ENCODE results near the gene CDYL2. TPM values are rescaled to one million over a fixed set of nuclear protein-coding genes. Genes with fewer than 3 reads are reported as not detected.
"Not testable (repeated sequence)": the region's sequence is repeated elsewhere in the genome, so short reads cannot be mapped to it uniquely, and the experiment has no call there.

CDYL2 gene
- total RNA-seq, 1 donor from 2014 or later, result 5.4 TPM

- no peak overlapping the region for H3K4me3 ChIP-seq (ENCODE audit: low read depth, low read length)
- TF ChIP-seq CTCF (conservative IDR thresholded peaks at IDR 0.05; ENCODE audit: low read depth, low read length), result no peak
- DNase-seq (ENCODE audit: low read depth), result no peak
Measured at GRCh38 chr16:80741724-80742123, 62.7 kb downstream of the CDYL2 start.

- DNase-seq (ENCODE audit: low read depth), result no peak
- H3K4me3 ChIP-seq (ENCODE audit: low read depth, low read length), result no peak overlapping the region
- no peak for TF ChIP-seq CTCF (conservative IDR thresholded peaks at IDR 0.05; ENCODE audit: low read depth, low read length)
Measured at GRCh38 chr16:80739523-80739922, 64.9 kb downstream of the CDYL2 start.

- no peak overlapping the region for H3K4me3 ChIP-seq (ENCODE audit: low read depth, low read length)
- TF ChIP-seq CTCF (conservative IDR thresholded peaks at IDR 0.05; ENCODE audit: low read depth, low read length), result no peak
- DNase-seq (ENCODE audit: low read depth), result no peak
Measured at GRCh38 chr16:80738521-80738920, 65.9 kb downstream of the CDYL2 start.

GRCh38 chr16:80735846-80736245 is 68.6 kb downstream of the CDYL2 start:
- DNase-seq (ENCODE audit: low read depth), result no peak
- no peak for TF ChIP-seq CTCF (conservative IDR thresholded peaks at IDR 0.05; ENCODE audit: low read depth, low read length)
- H3K4me3 ChIP-seq (ENCODE audit: low read depth, low read length), result no peak overlapping the region

GRCh38 chr16:80733407-80733806 is 71.0 kb downstream of the CDYL2 start:
- TF ChIP-seq CTCF (conservative IDR thresholded peaks at IDR 0.05; ENCODE audit: low read depth, low read length), result no peak
- no peak overlapping the region for H3K4me3 ChIP-seq (ENCODE audit: low read depth, low read length)
- DNase-seq (ENCODE audit: low read depth), result no peak

GRCh38 chr16:80731915-80732314 is 72.5 kb downstream of the CDYL2 start:
- DNase-seq (ENCODE audit: low read depth), result no peak
- TF ChIP-seq CTCF (conservative IDR thresholded peaks at IDR 0.05; ENCODE audit: low read depth, low read length), result no peak
- no peak overlapping the region for H3K4me3 ChIP-seq (ENCODE audit: low read depth, low read length)

- not testable (repeated sequence) for DNase-seq (ENCODE audit: low read depth); H3K4me3 ChIP-seq (ENCODE audit: low read depth, low read length)
Measured at GRCh38 chr16:80727066-80727763, 77.2 kb downstream of the CDYL2 start.

Measured in epithelial cell of proximal tubule (primary cell).